GM21515 (cell line): ENCODE data around the gene SYNGR2.

Experiments used
- ATAC-seq: cut with Tn5 transposase; IDR thresholded peaks from one replicate; pipeline ENCODE4 v1.9.1; 2021; ENCODE audit not compliant: unreplicated experiment

The SYNGR2 gene

GRCh38 chr17:78197147-78197832 is 28.9 kb downstream of the SYNGR2 start:
- no peak for ATAC-seq

GRCh38 chr17:78200451-78200850 is 32.1 kb downstream of the SYNGR2 start:
- ATAC-seq = no peak

- ATAC-seq = no peak
Measured at GRCh38 chr17:78202666-78203065, 34.3 kb downstream of the SYNGR2 start.

- ATAC-seq = no peak
Measured at GRCh38 chr17:78204387-78205123, 36.2 kb downstream of the SYNGR2 start.

GRCh38 chr17:78205124-78205775 is 36.9 kb downstream of the SYNGR2 start:
- no peak for ATAC-seq

- ATAC-seq = no peak
Measured at GRCh38 chr17:78206298-78206697, 37.9 kb downstream of the SYNGR2 start.

- ATAC-seq = no peak
Measured at GRCh38 chr17:78208486-78208885, 40.1 kb downstream of the SYNGR2 start.

- no peak for ATAC-seq
Measured at GRCh38 chr17:78210111-78210510, 41.7 kb downstream of the SYNGR2 start.

GRCh38 chr17:78211032-78211431 is 42.7 kb downstream of the SYNGR2 start:
- no peak for ATAC-seq

- ATAC-seq = peak; percentile 89
Measured at GRCh38 chr17:78214016-78214705, 45.8 kb downstream of the SYNGR2 start, which contains the start of gene BIRC5. Gene BIRC5, plus strand, starts transcription at chr17:78214253. Its CDS starts 64 bp downstream, at chr17:78214317.

- ATAC-seq = no peak
Measured at GRCh38 chr17:78214706-78215061, 46.3 kb downstream of the SYNGR2 start.

- no peak for ATAC-seq
Measured at GRCh38 chr17:78219396-78220150, 51.2 kb downstream of the SYNGR2 start.
